Measurements from ENCODE around the gene TTC28. TPM values are rescaled to one million over a fixed set of nuclear protein-coding genes. Genes with fewer than 3 reads are reported as not detected.

TTC28 gene
- total and polyA plus RNA-seq, 10 of the 15 experiments (the other 5 are each of a cell fraction or from before 2014, with no cell fraction given), result 0.15 to 8.4 (median 1.4) TPM

GRCh38 chr22:27990879-27991278 is 688.8 kb downstream of the TTC28 start (continued):
- TF ChIP-seq SMAD1 (IDR thresholded peaks at IDR 0.05; ENCODE audit: low read depth, partially characterized antibody) (no peak), RELB (IDR thresholded peaks at IDR 0.05; ENCODE audit: low read depth) (no peak), CTCF (IDR thresholded peaks at IDR 0.05 in 2 of 3, conservative IDR thresholded peaks at IDR 0.05 in 1 of 3; ENCODE audit: control insufficient read depth in 2 of 3, extremely low read depth in 1 of 3, insufficient read depth in 1 of 3, low read depth in 3 of 3, low read length in 3 of 3) (peak; percentile 49 to 61 (median 52); a peak in 5 of 6 replicates), YY1 (IDR thresholded peaks at IDR 0.05; ENCODE audit: low read depth, low read length) (0 out of 2 replicates have a peak, but pooled peaks have one; percentile 11), RCOR1 (conservative IDR thresholded peaks at IDR 0.05; ENCODE audit: low read depth, low read length) (no peak), NR2C1 (IDR thresholded peaks at IDR 0.05) (no peak), MEF2B (IDR thresholded peaks at IDR 0.05; ENCODE audit: partially characterized antibody, poor library complexity, severe bottlenecking) (peak; percentile 74), ASH2L (IDR thresholded peaks at IDR 0.05; ENCODE audit: borderline replicate concordance, low read depth) (no peak)

- intact Hi-C loops (cut with micrococcal nuclease; ENCODE audit: unreplicated experiment) (no loop called here), in situ Hi-C loops (cut with MboI) (no loop called here)
- Histone ChIP-seq H3K27ac (ENCODE audit: control insufficient read depth, insufficient read depth) (no peak overlapping the region), H3K9ac (ENCODE audit: control insufficient read depth, insufficient read depth, low read length) (no peak overlapping the region), H2AFZ (ENCODE audit: control insufficient read depth, low read depth, low read length) (no peak overlapping the region), H3K27me3 (replicated peaks in 1 of 2; ENCODE audit: control insufficient read depth in 2 of 2, insufficient read depth in 2 of 2, low read length in 1 of 2) (no peaks in the 10 kb centered on the region), H3K4me2 (ENCODE audit: control insufficient read depth, insufficient read depth) (no peak overlapping the region), H3K79me2 (ENCODE audit: control insufficient read depth, insufficient read depth, low read length) (no peaks in the 10 kb centered on the region), H3K4me3 (no peak overlapping the region), H3K4me1 (ENCODE audit: control insufficient read depth, insufficient read depth, low read length) (no peaks in the 10 kb centered on the region), H3K9me3 (replicated peaks; ENCODE audit: control insufficient read depth, insufficient read depth, low read length) (no peaks in the 10 kb centered on the region), H3K36me3 (ENCODE audit: control insufficient read depth in 2 of 2, insufficient read depth in 2 of 2, low read length in 1 of 2) (no peaks in the 10 kb centered on the region), H4K20me1 (ENCODE audit: control insufficient read depth, insufficient read depth) (no peaks in the 10 kb centered on the region)
- ChIA-PET SMC1A (ENCODE audit: uncharacterized antibody, unreplicated experiment) (interaction anchor here (0.5 to 1.0 kb wide), 2 partner anchors 40 to 148 kb away, joined by 3 read pairs; no protein-coding TSS in a partner anchor), POLR2A (no interaction called here), CTCF (interaction anchor here (0.7 to 1.7 kb wide), 7 partner anchors 46 to 1172 kb away, joined by 3 to 5 read pairs (median 3); no protein-coding TSS in a partner anchor), RAD21 (ENCODE audit: unreplicated experiment) (interaction anchor here (1.1 kb wide), 1 partner anchor 113 kb away, joined by 3 read pairs; no protein-coding TSS in a partner anchor)
- FAIRE-seq (no peak), DNase-seq (ENCODE audit: low read depth, low spot score) (no peak), ATAC-seq (no peak)
- BruUV-seq (replicated peaks), result no TSS peak
- WGBS (ENCODE audit: insufficient coverage, insufficient replicate concordance, low lambda C conversion rate, missing lambda C conversion rate), result 51% methylated on average over 15 of the region's 15 CpGs
- TF ChIP-seq NBN (IDR thresholded peaks at IDR 0.05), result no peak
- TF ChIP-seq BMI1 (IDR thresholded peaks at IDR 0.05; ENCODE audit: borderline replicate concordance), result no peak
- no peak for TF ChIP-seq PKNOX1 (IDR thresholded peaks at IDR 0.05)
- no peak for TF ChIP-seq MTA2 (IDR thresholded peaks at IDR 0.05; ENCODE audit: low read depth)
- TF ChIP-seq SMARCA5 (IDR thresholded peaks at IDR 0.05), result no peak
- TF ChIP-seq FOXM1 (IDR thresholded peaks at IDR 0.05; ENCODE audit: low read depth, low read length), result no peak
- TF ChIP-seq ETV6 (conservative IDR thresholded peaks at IDR 0.05 in 1 of 2, IDR thresholded peaks at IDR 0.05 in 1 of 2; ENCODE audit: borderline replicate concordance in 1 of 2, low read depth in 1 of 2), result no peak
- no peak for TF ChIP-seq CHD4 (IDR thresholded peaks at IDR 0.05)
- no peak for TF ChIP-seq POLR2AphosphoS5 (IDR thresholded peaks at IDR 0.05; ENCODE audit: low read length)
- TF ChIP-seq LARP7 (IDR thresholded peaks at IDR 0.05), result no peak
These were observed 689.2 kb downstream of the TTC28 start for GRCh38 chr22:27990451-27990840.

All from GM12878 (cell line).